ENCODE measurements around the gene FECH. TPM values are rescaled to one million over a fixed set of nuclear protein-coding genes. Genes with fewer than 3 reads are reported as not detected.

The FECH gene
- total and polyA plus RNA-seq, 2 donors (not counting 1 experiment from before 2014, with no cell fraction given) = 5.8 to 10.4 TPM

Other genes with a start within 250 kb of the FECH start
- not detected in 2 replicates for gene ST8SIA3, start 234.1 kb downstream of the FECH start, total RNA-seq
- not detected in 2 replicates for gene ST8SIA3, start 234.1 kb downstream of the FECH start, polyA plus RNA-seq
- gene ONECUT2, start 151.3 kb downstream of the FECH start, total RNA-seq = not detected in 2 replicates
- not detected in 2 replicates for gene ONECUT2, start 151.3 kb downstream of the FECH start, polyA plus RNA-seq
- 83.1 and 85.9 TPM in 2 replicates for gene NARS1, start 35.1 kb upstream of the FECH start, total RNA-seq
- 35.4 and 85.2 TPM in 2 replicates for gene NARS1, start 35.1 kb upstream of the FECH start, polyA plus RNA-seq
- gene ATP8B1, start 216.6 kb upstream of the FECH start, total RNA-seq = 0.10 and 0.27 TPM in 2 replicates
- gene ATP8B1, start 216.6 kb upstream of the FECH start, polyA plus RNA-seq = not detected in 2 replicates

Data from B cell (primary cell).